Sigmoid colon (tissue), 7 donors: Measurements from ENCODE around the gene PROB1. TPM values are rescaled to one million over a fixed set of nuclear protein-coding genes. Genes with fewer than 3 reads are reported as not detected.

Source experiments
- DNase-seq: peaks from one replicate; pipeline ENCODE4 v3.0.0-alpha.2; 2019
- H3K27ac ChIP-seq, 4 donors: fragments of 200-600 bp; sonication (generic); one replicate each; pipeline ENCODE4 v1.5.1; 2016 to 2019; ENCODE audit warnings: mild to moderate bottlenecking in 1 of 4
- H3K27me3 ChIP-seq, 3 donors: fragments of 200-600 bp; sonication (generic); one replicate each; pipeline ENCODE4 v1.5.1; 2019; ENCODE audit warnings: mild to moderate bottlenecking in 1 of 3
- H3K36me3 ChIP-seq, 4 donors: fragments of 200-600 bp; sonication (generic); one replicate each; pipeline ENCODE4 v1.5.1; 2016 to 2019
- H3K4me1 ChIP-seq, 4 donors: fragments of 200-600 bp; sonication (generic); one replicate each; pipeline ENCODE4 v1.5.1; 2017 to 2019
- H3K4me3 ChIP-seq, 4 donors: fragments of 200-600 bp; sonication (generic); one replicate each; pipeline ENCODE4 v1.5.1; 2017 to 2019; ENCODE audit warnings: mild to moderate bottlenecking in 2 of 4, moderate library complexity in 1 of 4
- H3K9me3 ChIP-seq, 4 donors: fragments of 200-600 bp in 3 of 4; sonication (generic) in 3 of 4; one replicate each; pipeline versions ENCODE4 v1.5.1 to v1.6.1; 2013 to 2019
- EP300 ChIP-seq, 4 donors: sonication (generic); formaldehyde crosslinking; IDR thresholded peaks; one replicate each; pipeline ENCODE4 v1.6.1; 2017; ENCODE audit warnings: antibody characterized with exemption in 4 of 4
- POLR2A ChIP-seq, 2 donors: fragments of 450-650 bp; IDR thresholded peaks; one replicate each; pipeline ENCODE4 v1.6.1; 2016; ENCODE audit warnings: antibody characterized with exemption in 2 of 2, mild to moderate bottlenecking in 2 of 2, moderate library complexity in 2 of 2
- POLR2AphosphoS5 ChIP-seq, 4 donors: sonication (generic); formaldehyde crosslinking; IDR thresholded peaks; one replicate each; pipeline ENCODE4 v1.6.1; 2017; ENCODE audit warnings: antibody characterized with exemption in 4 of 4
- WGBS, 2 donors: extraction: QIAGEN DNeasy Blood & Tissue Kit; methylation state at CpG; one replicate each; pipeline ENCODE4 v1.1.7; 2013; 5-methylcytosine and 5-hydroxymethylcytosine counted together
- intact Hi-C: fragments of 100-400 bp; cut with DNase I; formaldehyde crosslinking; loops from one replicate; pipeline ENCODE4 v1.15.1; 2023
- polyA plus RNA-seq, 3 donors: library from polyadenylated mRNA; stranded (reverse); fragments of 200-250 nt; gene quantifications; one replicate each; pipeline ENCODE4 v1.2.3, GENCODE V29; 2013
- total RNA-seq, 4 donors: library from RNA; depleted of rRNA; stranded (reverse); fragments of >200 nt; gene quantifications; one replicate each; pipeline ENCODE4 v1.1.0, GENCODE V29; 2016
- TF ChIP-seq, protein P1 (sequence below), 4 experiments: fragments of 450-650 bp in 3 of 4; fragments of 200-600 bp in 1 of 4; IDR thresholded peaks; one replicate each; pipeline ENCODE4 v1.5.1; 2016 to 2019; ENCODE audit warnings: antibody characterized with exemption in 4 of 4, mild to moderate bottlenecking in 3 of 4, moderate library complexity in 2 of 4
- donor health status: healthy with polysubstance abuse.
- donor health status: Bipolar disorder and iron deficiency.
- donor health status: healthy.

Gene PROB1
- total and polyA plus RNA-seq, 7 donors, result under 0.01 to 1.8 (median 0.36) TPM

DNA sequence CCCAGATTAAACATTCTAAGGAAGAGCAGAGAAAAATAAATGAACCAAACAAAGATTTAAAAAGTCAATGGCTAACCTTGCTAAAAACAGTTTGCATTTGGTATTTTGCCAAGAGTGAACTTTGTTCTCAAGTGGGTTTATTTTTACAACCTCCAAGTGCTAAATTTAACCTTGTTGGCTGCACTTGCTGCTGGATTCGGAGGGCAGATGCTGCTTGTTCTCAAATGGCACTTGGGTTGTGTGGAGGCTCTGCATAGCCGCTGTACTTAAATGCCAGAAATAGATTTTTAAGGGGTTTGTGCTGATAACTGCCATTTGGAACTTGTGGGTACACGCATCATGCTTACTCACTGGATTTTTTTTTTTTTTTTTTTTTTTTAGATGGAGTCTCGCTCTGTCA is 22.3 kb upstream of the PROB1 start:
- H3K27ac ChIP-seq, result peak overlapping the region in 3 of 4 donors; percentile 46 to 78 (median 65)
- no peak overlapping the region for H3K4me3 ChIP-seq
- no peaks in the 10 kb centered on the region for H3K27me3 ChIP-seq
- H3K9me3 ChIP-seq, result no peaks in the 10 kb centered on the region
- intact Hi-C loops, result no loop called here
- WGBS, 2 donors, result 55 to 60% methylated on average over 4 of the region's 4 CpGs
- DNase-seq, result peak; percentile 84
- H3K4me1 ChIP-seq, result peaks cover 0 to 42% (median 37%) of the 10 kb centered on the region in 4 donors
- peaks cover 0 to 33% (median 3%) of the 10 kb centered on the region in 4 donors for H3K36me3 ChIP-seq
- TF ChIP-seq POLR2A (IDR thresholded peaks at IDR 0.05) (no peak), POLR2AphosphoS5 (IDR thresholded peaks at IDR 0.05) (peak; percentile 50 to 78 (median 70)), EP300 (IDR thresholded peaks at IDR 0.05) (peak in 3 of 4 donors; percentile 24 to 55 (median 37))

DNA sequence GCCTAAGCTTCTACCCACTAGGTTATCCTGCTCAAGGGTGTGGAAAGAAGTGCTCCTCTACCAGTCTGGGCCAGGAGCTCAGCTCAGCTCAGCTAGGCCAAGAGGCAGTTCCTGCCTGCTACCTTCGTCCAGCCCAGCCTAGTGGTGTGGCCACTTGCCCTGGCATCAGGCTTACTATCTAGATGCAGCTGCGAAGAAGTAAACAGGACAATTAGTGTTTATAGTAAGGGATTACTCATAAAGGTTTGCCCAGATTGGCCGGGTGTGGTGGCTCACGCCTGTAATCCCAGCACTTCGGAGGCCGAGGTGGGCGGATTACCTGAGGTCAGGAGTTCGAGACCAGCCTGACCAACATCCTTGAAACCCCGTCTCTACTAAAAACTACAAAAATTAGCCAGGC is 21.7 kb upstream of the PROB1 start:
- intact Hi-C loops, result no loop called here
- H3K27ac ChIP-seq, result peak overlapping the region in 3 of 4 donors; percentile 46 to 78 (median 65)
- H3K27me3 ChIP-seq, result no peaks in the 10 kb centered on the region
- peaks cover 0 to 33% (median 3%) of the 10 kb centered on the region in 4 donors for H3K36me3 ChIP-seq
- H3K4me3 ChIP-seq, result no peak overlapping the region
- no peaks in the 10 kb centered on the region for H3K9me3 ChIP-seq
- no peak for DNase-seq
- WGBS, 2 donors, result 26 to 61% methylated on average over 9 of the region's 9 CpGs
- peaks cover 0 to 47% (median 41%) of the 10 kb centered on the region in 4 donors for H3K4me1 ChIP-seq
- TF ChIP-seq EP300 (IDR thresholded peaks at IDR 0.05) (no peak), POLR2AphosphoS5 (IDR thresholded peaks at IDR 0.05) (no peak), POLR2A (IDR thresholded peaks at IDR 0.05) (no peak)
- TF ChIP-seq, protein P1, sequence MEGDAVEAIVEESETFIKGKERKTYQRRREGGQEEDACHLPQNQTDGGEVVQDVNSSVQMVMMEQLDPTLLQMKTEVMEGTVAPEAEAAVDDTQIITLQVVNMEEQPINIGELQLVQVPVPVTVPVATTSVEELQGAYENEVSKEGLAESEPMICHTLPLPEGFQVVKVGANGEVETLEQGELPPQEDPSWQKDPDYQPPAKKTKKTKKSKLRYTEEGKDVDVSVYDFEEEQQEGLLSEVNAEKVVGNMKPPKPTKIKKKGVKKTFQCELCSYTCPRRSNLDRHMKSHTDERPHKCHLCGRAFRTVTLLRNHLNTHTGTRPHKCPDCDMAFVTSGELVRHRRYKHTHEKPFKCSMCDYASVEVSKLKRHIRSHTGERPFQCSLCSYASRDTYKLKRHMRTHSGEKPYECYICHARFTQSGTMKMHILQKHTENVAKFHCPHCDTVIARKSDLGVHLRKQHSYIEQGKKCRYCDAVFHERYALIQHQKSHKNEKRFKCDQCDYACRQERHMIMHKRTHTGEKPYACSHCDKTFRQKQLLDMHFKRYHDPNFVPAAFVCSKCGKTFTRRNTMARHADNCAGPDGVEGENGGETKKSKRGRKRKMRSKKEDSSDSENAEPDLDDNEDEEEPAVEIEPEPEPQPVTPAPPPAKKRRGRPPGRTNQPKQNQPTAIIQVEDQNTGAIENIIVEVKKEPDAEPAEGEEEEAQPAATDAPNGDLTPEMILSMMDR (IDR thresholded peaks at IDR 0.05), result no peak

DNA sequence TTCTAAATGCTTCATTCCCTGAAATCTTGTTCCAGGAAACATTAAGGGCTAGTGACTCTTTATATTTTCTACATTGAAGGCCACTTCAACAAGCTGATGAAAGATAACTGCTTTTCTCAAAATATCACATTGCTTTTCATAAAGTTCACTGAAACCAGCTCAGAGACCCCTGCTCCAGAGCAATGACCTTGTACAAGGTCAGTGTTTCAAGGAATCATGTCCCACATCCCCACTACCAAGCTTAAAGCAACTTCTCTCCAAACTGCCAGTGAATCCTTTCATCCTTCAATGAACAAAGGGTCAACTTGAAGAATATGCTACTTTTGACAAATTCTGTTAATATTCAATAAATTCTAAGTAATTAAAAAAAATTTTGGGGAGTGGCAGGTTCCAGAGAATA is 21.0 kb upstream of the PROB1 start:
- Histone ChIP-seq H3K27me3 (no peaks in the 10 kb centered on the region), H3K4me1 (peaks cover 0 to 55% (median 47%) of the 10 kb centered on the region in 4 donors), H3K36me3 (peaks cover 0 to 25% (median 3%) of the 10 kb centered on the region in 4 donors), H3K9me3 (no peaks in the 10 kb centered on the region), H3K27ac (peak overlapping the region in 3 of 4 donors; percentile 54 to 78 (median 58)), H3K4me3 (no peak overlapping the region)
- intact Hi-C loops, result no loop called here
- TF ChIP-seq POLR2A (IDR thresholded peaks at IDR 0.05) (no peak), EP300 (IDR thresholded peaks at IDR 0.05) (no peak)
- TF ChIP-seq, protein P1 (IDR thresholded peaks at IDR 0.05), result no peak
- no peak for DNase-seq

DNA sequence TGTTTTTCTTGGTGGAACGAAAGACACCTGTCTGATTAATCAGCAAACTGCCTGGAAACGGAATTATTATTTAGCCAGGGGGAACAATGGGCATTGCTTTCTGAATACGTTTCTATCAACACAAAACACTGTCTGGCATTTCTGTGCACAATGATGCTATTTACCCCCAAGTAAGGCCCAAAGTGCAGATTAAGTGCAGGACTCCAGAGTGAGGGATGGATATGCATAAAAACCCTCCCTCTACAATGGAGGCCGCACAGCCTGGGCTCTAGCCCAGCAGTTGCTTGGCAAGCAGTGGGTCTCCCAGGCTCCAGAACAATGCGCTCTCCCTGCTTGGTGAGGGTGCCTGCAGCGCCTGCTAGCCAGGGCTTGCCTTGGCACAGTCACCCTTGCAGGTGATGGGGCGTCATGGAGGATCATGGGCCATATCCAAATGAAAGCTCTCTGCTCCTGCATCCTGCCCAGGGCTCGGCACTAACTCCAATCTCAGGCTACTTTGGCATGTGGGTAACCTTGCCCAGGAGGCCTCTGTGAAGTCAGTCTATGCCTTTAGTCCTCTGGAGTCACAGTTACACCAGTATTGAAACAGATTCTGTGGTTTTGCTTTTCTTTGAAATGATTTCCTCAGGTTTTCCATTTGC is 20.4 kb upstream of the PROB1 start:
- intact Hi-C loops, result no loop called here
- Histone ChIP-seq H3K27me3 (no peaks in the 10 kb centered on the region), H3K36me3 (peaks cover 0 to 21% (median 3%) of the 10 kb centered on the region in 4 donors), H3K27ac (peak overlapping the region; percentile 32 to 78 (median 56)), H3K4me1 (peaks cover 0 to 60% (median 52%) of the 10 kb centered on the region in 4 donors), H3K9me3 (no peaks in the 10 kb centered on the region), H3K4me3 (no peak overlapping the region)
- 82 to 90% methylated on average over 8 of the region's 8 CpGs for WGBS, 2 donors
- no peak for TF ChIP-seq EP300 (IDR thresholded peaks at IDR 0.05)
- TF ChIP-seq POLR2AphosphoS5 (IDR thresholded peaks at IDR 0.05), result peak in 3 of 4 donors; percentile 22 to 67 (median 23)
- DNase-seq, result peak; percentile 82

DNA sequence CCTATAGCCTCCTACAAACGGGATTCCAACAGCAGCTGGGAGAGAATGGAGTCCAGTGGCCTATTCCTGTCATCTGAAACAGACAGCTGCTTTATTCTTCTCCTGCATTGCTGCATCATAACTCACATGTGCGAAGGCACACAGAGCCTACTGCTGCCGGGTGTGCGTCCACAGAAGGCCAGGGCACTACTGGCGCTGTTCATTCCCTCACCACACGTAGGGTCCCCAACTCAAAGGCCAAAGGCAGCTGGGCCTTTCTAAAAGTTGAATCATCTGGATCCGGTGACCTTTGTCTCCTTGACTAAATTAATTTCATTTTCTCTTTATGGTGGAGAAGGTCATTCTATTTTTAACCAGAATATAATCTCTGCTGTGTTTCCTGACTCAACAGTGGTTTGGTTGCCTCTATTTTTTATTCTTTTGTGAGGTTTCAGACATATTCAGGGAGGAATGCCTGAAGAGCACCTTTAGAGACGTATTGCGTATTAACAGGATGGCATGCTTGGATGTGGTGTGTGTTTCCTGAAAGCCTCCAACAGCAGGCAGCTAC is 19.8 kb upstream of the PROB1 start:
- Histone ChIP-seq H3K4me1 (peaks cover 0 to 67% (median 59%) of the 10 kb centered on the region in 4 donors), H3K36me3 (peaks cover 0 to 14% (median 0%) of the 10 kb centered on the region in 4 donors), H3K9me3 (no peaks in the 10 kb centered on the region), H3K4me3 (no peak overlapping the region), H3K27me3 (no peaks in the 10 kb centered on the region), H3K27ac (peak overlapping the region; percentile 32 to 78 (median 56))
- WGBS, 2 donors, result 83 to 85% methylated on average over 9 of the region's 9 CpGs
- TF ChIP-seq, protein P1 (IDR thresholded peaks at IDR 0.05), result peak in 1 of 4 experiments; percentile 5
- no peak for TF ChIP-seq EP300 (IDR thresholded peaks at IDR 0.05)
- intact Hi-C loops, result no loop called here
- DNase-seq, result no peak
